Hair follicular keratinocyte (primary cell): ENCODE results near the gene SLC28A3. TPM values are rescaled to one million over a fixed set of nuclear protein-coding genes. Genes with fewer than 3 reads are reported as not detected.

Experiments
- total RNA-seq: library from RNA; depleted of rRNA; stranded (reverse); fragments of >200 nt; gene quantifications from 2 replicates; pipeline ENCODE4 v1.2.3, GENCODE V29; 2015

SLC28A3 gene
- total RNA-seq: 0.08 and 0.27 TPM in 2 replicates

GRCh38 chr9:84340535-84340934 lies at the start of gene SLC28A3:
Gene SLC28A3, minus strand, starts transcription at chr9:84340758. Its CDS starts 125 bp downstream, at chr9:84340633.

